ENCODE data around the gene RAB9B.

GRCh38 chrX:103839404-103839803 lies 7.3 kb upstream of the RAB9B start:
- no peak for TF ChIP-seq MAZ (IDR thresholded peaks at IDR 0.05; ENCODE audit: borderline replicate concordance, low read depth, low read length)
- no peak for TF ChIP-seq CTCF (IDR thresholded peaks at IDR 0.05)
- no peak for TF ChIP-seq POLR2AphosphoS2 (conservative IDR thresholded peaks at IDR 0.05; ENCODE audit: low read length)
- TF ChIP-seq ESRRA (IDR thresholded peaks at IDR 0.05; ENCODE audit: borderline replicate concordance, low read length) = no peak
- TF ChIP-seq BHLHE40 (IDR thresholded peaks at IDR 0.05; ENCODE audit: low read depth, low read length) = no peak
- TF ChIP-seq HOXB5 (CRISPR knock-in tag; IDR thresholded peaks at IDR 0.05) = no peak
- no peak for TF ChIP-seq MAX (IDR thresholded peaks at IDR 0.05)

All from A549 (cell line).